Stimulated activated naive CD8-positive, alpha-beta T cell treated with anti-CD3 and anti-CD28 coated beads, Interleukin-15, Interleukin-2, amounts not matched to agents 100 U/mL and 50 U/mL, for 24 hours (primary cell): Measurements from ENCODE around the gene GTSE1.
"Not testable (repeated sequence)": the region's sequence is repeated elsewhere in the genome, so short reads cannot be mapped to it uniquely, and the experiment has no call there.

Experiments
- ATAC-seq: fragments of 150-1000 bp; cut with Tn5 transposase; one replicate; pipeline ENCODE4 v1.10.0; 2021
- DNase-seq: peaks from one replicate; pipeline ENCODE4 v3.0.0; 2021

GTSE1 gene

DNA sequence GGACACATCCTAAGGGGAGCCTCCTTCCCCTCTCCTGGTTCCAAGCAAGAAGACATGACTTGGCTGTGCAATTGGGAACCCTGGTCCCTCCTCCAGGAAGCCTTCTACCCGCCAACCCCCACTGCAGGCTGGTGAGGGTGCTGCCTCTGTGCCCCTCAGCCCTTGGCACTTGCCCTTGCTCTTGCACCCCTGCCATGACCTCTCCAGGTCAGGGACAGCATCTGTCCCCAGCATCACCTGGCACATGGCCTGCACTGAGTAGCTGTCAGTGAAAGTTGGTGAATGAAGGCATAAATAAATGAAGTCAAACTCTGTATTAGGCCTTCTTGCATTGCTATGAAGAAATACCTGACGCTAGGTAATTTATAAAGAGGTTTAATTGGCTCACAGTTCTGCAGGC lies 1.9 kb upstream of the GTSE1 start:
- ATAC-seq (no peak), DNase-seq (no peak)

- DNase-seq = no peak
- no peak for ATAC-seq
These were observed 1.2 kb upstream of the GTSE1 start for GRCh38 chr22:46295277-46295971.

GRCh38 chr22:46297151-46297812 lies 612 bp downstream of the GTSE1 start:
- DNase-seq = peak; percentile 33

GRCh38 chr22:46299101-46299500 lies 2.4 kb downstream of the GTSE1 start:
- DNase-seq = no peak
- ATAC-seq = no peak

More at GRCh38 chr22:46297151-46297812, 612 bp downstream of the GTSE1 start:
- ATAC-seq = no peak

GRCh38 chr22:46300491-46300890 lies 3.8 kb downstream of the GTSE1 start:
- no peak for DNase-seq
- no peak for ATAC-seq

DNA sequence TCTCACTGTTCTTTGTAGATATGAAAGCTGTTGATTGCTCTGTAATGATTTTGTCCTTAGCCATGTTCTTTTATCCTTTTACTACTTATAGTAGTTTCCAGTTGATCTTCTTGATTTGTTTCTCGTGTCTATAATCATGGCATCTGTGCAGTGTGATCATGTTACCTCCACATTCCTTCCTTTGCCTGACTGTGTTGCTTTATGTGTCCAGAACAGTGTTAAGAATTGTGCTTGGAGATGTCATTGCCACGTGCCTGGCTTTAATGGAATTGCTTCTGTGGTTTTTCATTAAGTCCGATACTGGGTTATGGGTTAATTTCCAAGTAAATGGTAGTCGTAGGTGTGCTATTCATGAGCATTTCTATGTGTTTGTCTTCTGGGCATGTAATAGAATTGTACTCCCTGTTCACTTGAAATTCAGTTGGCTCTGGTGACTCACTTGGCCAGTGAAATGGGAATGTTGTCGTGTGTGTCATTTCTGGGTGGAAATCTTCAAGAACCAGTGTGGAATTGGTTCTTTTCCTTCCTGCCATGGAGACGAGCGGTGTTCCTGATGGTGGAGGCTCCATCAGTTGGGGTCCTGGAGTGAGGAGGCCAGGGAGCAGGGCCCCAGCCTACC lies 6.8 kb downstream of the GTSE1 start:
- no peak for ATAC-seq

DNA sequence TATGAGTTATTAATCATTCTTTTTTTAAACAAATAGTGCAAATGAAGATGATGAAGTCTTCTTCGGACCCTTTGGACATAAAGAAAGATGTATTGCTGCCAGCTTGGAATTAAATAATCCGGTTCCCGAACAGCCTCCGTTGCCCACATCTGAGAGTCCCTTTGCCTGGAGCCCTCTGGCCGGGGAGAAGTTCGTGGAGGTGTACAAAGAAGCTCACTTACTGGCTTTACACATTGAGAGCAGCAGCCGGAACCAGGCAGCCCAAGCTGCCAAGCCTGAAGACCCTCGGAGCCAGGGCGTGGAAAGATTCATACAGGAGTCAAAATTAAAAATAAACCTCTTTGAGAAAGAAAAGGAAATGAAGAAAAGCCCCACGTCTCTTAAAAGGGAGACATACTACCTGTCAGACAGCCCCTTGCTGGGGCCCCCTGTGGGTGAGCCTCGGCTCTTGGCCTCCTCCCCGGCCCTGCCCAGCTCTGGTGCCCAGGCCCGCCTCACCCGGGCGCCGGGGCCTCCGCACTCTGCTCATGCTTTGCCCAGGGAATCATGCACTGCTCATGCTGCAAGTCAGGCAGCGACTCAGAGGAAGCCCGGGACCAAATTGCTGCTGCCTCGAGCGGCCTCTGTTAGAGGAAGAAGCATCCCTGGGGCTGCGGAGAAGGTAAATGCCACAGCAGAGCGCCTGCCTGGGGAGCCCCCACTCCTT lies 11.8 kb downstream of the GTSE1 start:
- ATAC-seq (no peak), DNase-seq (no peak)

More for the DNA sequence above, 6.8 kb downstream of the GTSE1 start:
- no peak for DNase-seq

DNA sequence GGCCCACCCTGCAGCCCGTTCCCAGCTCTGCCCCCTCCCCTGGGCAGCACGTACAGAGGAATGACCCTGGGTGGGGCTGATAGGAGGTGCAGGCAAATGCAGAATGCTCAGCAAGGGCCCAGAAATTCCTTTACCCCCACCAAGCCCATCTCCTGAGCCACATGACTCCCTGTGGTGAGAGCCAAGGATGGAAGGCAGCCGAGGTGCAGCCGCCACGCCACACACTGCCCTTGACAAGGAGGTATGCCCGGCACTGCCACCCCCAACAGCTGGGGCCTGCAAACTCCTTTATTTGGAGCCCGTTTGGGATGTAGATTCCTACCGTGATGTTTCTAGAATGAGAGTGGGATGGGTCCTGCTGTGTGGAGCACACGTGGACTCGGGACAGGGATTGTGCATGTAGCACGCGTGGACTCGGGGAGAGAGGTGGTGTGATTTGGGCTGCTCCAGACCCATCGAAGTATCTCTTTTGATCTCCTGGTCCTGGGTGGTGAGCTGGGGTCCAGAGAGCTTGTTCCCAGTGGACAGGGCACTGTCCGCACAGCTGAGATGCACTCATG lies 12.9 kb downstream of the GTSE1 start:
- DNase-seq = no peak
- ATAC-seq = no peak

DNA sequence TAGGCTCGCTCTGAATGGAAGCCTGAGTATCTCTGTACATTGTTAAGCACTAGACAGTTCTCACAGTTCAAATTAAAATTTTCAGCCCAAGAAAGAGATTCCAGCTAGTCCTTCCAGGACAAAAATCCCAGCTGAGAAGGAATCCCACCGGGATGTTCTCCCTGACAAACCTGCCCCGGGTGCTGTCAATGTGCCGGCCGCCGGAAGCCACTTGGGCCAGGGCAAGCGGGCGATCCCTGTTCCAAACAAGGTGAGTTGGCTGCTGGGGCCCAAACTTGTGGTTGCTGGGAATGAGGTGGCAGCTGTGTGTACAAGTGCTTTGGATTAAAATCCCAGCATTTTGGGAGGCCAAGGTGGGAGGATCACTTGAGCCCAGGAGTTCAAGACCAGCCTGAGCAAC lies 15.4 kb downstream of the GTSE1 start:
- DNase-seq (no peak), ATAC-seq (no peak)

DNA sequence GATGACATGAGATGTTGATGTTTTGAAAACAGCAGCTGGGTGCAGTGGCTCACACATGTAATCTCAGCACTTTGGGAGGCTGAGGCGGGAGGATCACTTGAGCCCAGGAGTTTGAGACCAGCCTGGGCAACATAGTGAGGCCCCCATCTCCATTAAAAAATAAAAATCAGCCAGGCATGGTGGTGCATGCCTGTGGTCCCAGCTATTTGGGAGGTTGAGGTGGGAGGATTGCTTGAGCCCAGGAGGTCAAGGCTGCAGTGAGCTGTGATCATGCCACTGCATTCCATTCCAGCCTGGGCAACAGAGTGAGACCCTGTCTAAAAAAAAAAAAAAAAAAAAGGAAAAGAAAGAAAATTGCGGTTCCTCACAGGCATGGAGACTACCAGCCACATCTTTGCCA lies 16.2 kb downstream of the GTSE1 start:
- DNase-seq, ATAC-seq: not testable (repeated sequence)

DNA sequence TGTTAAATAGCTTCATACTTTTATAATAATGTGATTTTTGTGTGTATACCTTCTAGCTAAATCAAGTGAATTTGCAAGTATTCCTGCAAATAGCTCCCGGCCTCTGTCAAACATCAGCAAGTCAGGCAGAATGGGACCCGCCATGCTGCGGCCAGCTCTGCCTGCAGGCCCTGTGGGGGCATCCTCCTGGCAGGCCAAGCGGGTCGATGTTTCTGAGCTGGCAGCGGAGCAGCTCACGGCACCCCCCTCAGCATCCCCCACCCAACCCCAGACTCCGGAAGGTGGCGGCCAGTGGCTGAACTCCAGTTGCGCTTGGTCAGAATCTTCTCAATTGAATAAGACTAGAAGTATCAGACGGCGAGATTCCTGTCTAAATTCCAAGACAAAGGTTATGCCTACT lies 19.3 kb downstream of the GTSE1 start:
- DNase-seq (no peak), ATAC-seq (no peak)

DNA sequence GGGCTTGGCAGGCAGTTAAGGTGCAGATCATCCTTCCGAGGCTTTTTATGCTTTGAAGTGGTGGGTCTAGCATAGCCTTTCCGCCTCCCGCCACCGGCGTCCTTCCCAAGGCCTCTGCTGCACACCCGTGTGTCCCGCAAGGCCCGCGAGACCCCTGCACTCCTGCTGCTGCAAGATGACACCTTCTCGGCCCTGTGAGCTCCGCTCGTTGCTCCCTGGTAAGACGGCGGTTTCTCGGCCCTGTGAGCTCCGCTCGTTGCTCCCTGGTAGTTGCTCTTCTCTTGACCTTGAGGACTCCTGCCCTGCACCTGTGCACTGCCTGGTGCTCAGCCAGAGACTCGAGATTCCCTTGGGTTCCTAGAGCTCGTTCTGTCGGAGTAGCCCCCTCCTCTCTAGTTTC lies 21.0 kb downstream of the GTSE1 start:
- no peak for ATAC-seq
- no peak for DNase-seq

GRCh38 chr22:46318576-46318975 lies 21.9 kb downstream of the GTSE1 start:
- DNase-seq (no peak), ATAC-seq (no peak)

DNA sequence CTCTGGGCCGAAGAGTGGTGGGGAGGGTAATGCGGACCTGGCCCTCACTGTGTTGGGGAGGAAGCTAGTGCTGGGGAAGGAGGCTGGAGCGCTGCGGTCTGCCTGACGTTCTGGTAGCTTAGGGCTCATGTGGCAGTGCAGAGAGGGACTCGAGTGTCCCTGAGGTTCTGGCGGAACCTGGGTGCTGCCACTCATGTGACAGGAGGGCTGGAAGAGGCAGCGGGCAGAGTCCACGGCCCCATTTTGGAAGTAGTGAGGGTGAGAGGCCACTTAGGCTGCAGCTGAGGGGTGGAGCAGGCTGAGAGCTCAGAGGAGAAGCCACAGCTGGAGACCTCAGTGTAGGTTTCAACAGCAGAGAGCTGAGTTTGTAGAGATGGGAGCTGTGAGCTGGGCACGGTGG lies 22.6 kb downstream of the GTSE1 start:
- ATAC-seq (no peak), DNase-seq (no peak)

DNA sequence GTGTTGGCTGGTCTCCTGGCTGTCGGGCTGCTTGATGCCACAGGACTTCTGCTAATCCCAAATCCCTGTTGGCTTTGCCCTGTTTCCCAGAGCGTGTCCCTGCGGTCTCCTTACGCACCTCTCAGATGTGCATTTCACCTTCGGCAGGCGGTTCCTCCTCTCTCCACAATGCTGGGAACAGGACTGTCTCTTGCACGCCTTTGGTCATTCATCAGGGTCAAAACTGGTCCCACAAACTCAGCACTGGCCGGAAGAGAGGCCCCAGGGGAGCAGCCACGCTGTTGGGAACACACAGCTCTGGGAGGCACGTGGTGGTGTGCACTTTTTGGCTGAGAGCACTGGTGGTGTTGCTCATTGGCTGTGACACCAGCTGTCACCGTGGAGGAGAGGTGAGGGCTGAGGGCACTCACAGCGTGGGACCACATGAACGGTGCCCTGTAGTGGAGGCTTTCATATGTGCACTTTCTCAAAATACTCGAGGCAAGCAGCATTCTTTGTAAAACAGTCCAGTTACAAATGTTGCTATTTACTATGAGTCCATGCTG lies 23.6 kb downstream of the GTSE1 start:
- ATAC-seq (no peak), DNase-seq (no peak)

- no peak for DNase-seq
- no peak for ATAC-seq
These were observed 24.2 kb downstream of the GTSE1 start for GRCh38 chr22:46320716-46321386.

DNA sequence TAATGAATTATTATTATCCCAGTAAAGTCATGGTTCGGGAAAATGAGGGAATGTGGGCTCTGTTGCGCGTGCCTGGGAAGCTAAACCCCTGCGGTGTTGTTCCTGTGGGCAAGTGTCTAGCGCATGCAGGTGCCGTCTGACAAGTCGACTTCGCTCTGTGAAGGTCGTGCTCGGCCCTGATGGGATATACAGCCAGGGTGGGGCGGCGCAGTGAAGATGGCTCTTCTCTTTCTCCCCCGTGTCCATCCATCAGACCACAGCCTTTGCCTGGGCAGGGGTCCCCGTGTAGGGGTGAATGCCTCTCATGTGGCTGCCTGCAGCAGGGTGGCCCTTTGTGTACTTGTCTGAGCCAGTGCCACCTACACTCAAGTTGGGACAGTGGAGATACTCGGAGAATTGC lies 26.0 kb downstream of the GTSE1 start:
- ATAC-seq (no peak), DNase-seq (no peak)

- ATAC-seq = no peak
- no peak for DNase-seq
These were observed 26.5 kb downstream of the GTSE1 start for GRCh38 chr22:46323162-46323561.

DNA sequence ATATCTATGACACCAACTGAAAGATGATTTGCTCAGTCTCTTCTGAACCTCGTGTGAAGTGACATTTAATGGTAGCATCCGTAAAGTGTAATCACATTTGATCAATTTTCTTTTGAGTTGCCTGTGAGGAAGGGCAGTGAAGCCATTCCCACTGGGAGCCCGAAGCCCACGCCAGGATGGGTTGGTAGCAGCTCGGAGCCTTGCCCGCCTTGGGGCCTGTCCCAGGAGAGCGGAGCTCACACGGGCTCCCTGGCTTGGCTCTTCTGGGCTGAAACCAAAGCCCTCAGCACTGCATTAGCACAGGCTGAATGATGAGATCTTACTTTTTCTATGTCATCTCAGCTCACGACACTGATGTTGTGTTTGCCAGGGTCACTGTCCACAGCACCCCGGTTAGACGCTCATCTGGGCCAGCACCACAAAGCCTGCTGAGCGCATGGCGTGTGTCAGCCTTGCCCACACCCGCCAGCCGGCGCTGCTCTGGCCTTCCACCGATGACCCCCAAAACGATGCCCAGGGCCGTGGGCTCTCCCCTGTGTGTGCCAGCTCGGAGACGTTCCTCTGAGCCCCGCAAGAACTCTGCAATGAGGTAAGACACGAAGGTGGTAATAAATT lies 29.5 kb downstream of the GTSE1 start:
- no peak for ATAC-seq
- DNase-seq = no peak

DNA sequence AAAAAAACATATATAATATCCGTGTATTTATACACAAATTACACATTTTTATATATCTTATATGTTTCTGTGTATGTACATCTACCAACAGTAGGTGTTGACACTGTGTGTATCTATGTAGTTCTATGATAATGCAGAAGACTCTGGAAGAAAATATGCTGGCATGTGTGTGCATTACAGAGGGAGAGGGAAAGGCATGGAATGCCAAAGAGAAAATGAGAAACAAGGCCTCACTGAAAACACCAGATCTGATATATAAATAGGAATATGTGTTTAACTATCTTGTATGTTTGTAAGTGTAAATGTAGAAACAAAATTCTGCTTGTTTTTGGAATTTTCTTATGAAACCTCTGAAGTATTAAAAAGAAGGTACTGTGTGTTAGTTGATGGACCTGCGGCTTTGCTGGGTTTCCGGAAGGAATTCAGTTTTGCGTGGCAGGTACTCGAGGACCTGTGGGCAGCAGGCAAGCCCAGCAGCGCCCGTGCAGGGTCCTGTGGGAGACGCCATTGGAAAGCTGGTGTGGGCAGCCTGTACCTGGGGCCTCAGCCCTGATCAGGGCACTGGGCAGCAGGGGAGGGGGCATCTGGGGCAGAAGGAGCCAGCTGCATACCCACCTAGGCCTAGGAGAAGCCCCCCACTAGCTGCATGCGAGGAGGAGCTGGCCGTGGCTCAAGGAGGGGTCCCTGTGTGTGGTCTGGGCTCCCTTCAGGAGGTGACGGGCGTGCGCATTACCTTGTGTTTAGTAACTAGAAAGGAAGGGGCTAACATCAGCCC lies 31.2 kb downstream of the GTSE1 start:
- ATAC-seq = no peak
- no peak for DNase-seq

- DNase-seq = no peak
- no peak for ATAC-seq
These were observed 32.1 kb downstream of the GTSE1 start for GRCh38 chr22:46328797-46329196.
